ENCODE data around the gene R3HDML.

- TF ChIP-seq YY1 (IDR thresholded peaks at IDR 0.05; ENCODE audit: insufficient read depth, insufficient read length) = no peak
- no peak for TF ChIP-seq ZNF274 (IDR thresholded peaks at IDR 0.05; ENCODE audit: low read depth, low read length)
- no peak for TF ChIP-seq SUZ12 (IDR thresholded peaks at IDR 0.05; ENCODE audit: extremely low read depth, insufficient read depth, insufficient read length)
Measured at GRCh38 chr20:44310664-44311639, 25.9 kb upstream of the R3HDML start, which contains the start of gene FITM2.
